Stimulated activated CD4-positive, alpha-beta T cell treated with anti-CD3 and anti-CD28 coated beads, Interleukin-4, amount 100 ng/mL, for 24 hours (primary cell): Measurements from ENCODE around the gene CYB5R4.

Source experiments
- DNase-seq: peaks from one replicate; pipeline ENCODE4 v3.0.0-alpha.2; 2020

CYB5R4 gene

GRCh38 chr6:84001119-84001518 is 141.6 kb downstream of the CYB5R4 start:
- DNase-seq = no peak

- no peak for DNase-seq
Observed at GRCh38 chr6:84002226-84002625, 142.7 kb downstream of the CYB5R4 start.

GRCh38 chr6:84003131-84003530 is 143.6 kb downstream of the CYB5R4 start:
- no peak for DNase-seq

GRCh38 chr6:84003654-84004053 is 144.2 kb downstream of the CYB5R4 start:
- DNase-seq = no peak

- no peak for DNase-seq
Observed at GRCh38 chr6:84007871-84008270, 148.4 kb downstream of the CYB5R4 start.

GRCh38 chr6:84013354-84013753 is 153.9 kb downstream of the CYB5R4 start:
- no peak for DNase-seq

- no peak for DNase-seq
Observed at GRCh38 chr6:84013931-84014330, 154.4 kb downstream of the CYB5R4 start.

GRCh38 chr6:84016029-84016428 is 156.5 kb downstream of the CYB5R4 start:
- no peak for DNase-seq
